Measurements from ENCODE around the gene ZBTB49. TPM values are rescaled to one million over a fixed set of nuclear protein-coding genes. Genes with fewer than 3 reads are reported as not detected.

The ZBTB49 gene
- total RNA-seq, 4 donors from 2014 or later, result 1.7 to 6.3 (median 4.4) TPM

DNA sequence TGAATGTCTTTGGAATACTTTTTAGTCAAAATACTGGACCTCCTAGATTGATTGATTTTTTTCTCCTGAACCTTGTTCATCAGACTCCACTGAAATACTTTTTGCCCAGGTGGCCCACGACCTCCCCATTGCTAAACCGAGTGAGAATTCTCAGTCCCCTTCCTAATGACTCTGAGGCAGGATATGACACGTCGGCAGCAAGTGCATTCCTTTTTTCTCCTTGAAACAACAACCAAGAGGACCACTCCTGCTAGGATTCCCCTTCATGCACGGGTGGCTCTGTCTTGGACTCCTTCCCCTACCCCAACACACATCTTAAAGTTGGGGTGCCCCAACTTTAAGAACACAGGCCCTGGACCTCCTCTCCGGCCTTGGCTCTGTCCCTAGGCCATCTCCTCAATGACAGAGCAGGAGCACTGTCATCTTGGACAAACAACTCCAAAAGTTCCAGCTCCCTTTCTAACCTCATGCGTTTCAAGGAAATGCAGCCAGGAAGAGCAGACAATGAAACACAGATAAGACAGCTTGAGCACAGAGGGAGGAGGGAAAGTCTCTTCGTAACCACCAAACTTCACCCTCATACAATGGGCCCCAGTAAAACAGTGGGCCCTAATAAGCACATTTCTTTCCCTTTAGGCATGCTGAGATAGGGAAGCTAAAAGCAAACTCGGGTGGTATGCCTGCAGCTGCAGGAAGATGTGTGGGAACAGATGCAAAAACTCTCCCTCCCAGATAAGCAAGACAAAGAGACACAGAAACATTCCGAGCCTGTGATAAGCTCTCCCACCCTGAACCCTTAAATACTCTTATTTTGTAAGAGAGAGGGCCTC, 33.9 kb downstream of the ZBTB49 start:
- WGBS, 2 donors, result 49 to 54% methylated on average over 8 to 10 of the region's 10 CpGs
- intact Hi-C loops (cut with DNase I), result no loop called here
- Histone ChIP-seq H3K27ac (no peak overlapping the region), H3K27me3 (no peaks in the 10 kb centered on the region), H3K36me3 (peaks cover 0 to 40% (median 21%) of the 10 kb centered on the region in 3 donors), H3K9me3 (no peaks in the 10 kb centered on the region), H3K4me3 (no peak overlapping the region), H3K4me1 (no peaks in the 10 kb centered on the region)
- no peak for TF ChIP-seq POLR2A (IDR thresholded peaks at IDR 0.05)
- TF ChIP-seq, protein P1, sequence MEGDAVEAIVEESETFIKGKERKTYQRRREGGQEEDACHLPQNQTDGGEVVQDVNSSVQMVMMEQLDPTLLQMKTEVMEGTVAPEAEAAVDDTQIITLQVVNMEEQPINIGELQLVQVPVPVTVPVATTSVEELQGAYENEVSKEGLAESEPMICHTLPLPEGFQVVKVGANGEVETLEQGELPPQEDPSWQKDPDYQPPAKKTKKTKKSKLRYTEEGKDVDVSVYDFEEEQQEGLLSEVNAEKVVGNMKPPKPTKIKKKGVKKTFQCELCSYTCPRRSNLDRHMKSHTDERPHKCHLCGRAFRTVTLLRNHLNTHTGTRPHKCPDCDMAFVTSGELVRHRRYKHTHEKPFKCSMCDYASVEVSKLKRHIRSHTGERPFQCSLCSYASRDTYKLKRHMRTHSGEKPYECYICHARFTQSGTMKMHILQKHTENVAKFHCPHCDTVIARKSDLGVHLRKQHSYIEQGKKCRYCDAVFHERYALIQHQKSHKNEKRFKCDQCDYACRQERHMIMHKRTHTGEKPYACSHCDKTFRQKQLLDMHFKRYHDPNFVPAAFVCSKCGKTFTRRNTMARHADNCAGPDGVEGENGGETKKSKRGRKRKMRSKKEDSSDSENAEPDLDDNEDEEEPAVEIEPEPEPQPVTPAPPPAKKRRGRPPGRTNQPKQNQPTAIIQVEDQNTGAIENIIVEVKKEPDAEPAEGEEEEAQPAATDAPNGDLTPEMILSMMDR (IDR thresholded peaks at IDR 0.05), result no peak
- no peak for DNase-seq

DNA sequence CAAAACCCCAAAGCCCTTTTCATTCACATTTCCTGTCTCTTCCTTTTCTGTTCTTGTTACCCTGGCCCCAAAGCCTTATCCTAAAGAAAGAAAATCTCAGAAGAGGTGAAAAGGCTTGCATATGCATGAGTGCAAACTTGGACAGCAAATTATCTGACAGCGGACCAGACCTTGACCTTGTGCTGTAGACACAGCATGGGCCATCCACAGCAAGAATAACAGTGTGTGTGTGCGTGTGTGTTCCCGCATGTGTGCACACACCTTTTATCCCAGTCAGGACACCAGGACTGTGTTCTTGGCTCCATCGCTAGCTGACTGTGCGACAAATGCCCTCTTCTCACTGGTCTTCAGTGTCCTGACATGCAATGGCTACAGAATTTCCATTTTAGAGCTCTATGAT, 35.3 kb downstream of the ZBTB49 start:
- no peaks in the 10 kb centered on the region for H3K9me3 ChIP-seq
- WGBS, 2 donors, result 89 to 97% methylated on average over 3 to 5 of the region's 5 CpGs
- no peak overlapping the region for H3K4me3 ChIP-seq
- TF ChIP-seq POLR2A (IDR thresholded peaks at IDR 0.05), result no peak
- TF ChIP-seq, protein P1 (IDR thresholded peaks at IDR 0.05), result no peak
- no peaks in the 10 kb centered on the region for H3K4me1 ChIP-seq
- DNase-seq, result no peak
- intact Hi-C loops (cut with DNase I), result no loop called here
- no peaks in the 10 kb centered on the region for H3K27me3 ChIP-seq
- H3K36me3 ChIP-seq, result peaks cover 0 to 26% (median 18%) of the 10 kb centered on the region in 3 donors
- H3K27ac ChIP-seq, result no peak overlapping the region

DNA sequence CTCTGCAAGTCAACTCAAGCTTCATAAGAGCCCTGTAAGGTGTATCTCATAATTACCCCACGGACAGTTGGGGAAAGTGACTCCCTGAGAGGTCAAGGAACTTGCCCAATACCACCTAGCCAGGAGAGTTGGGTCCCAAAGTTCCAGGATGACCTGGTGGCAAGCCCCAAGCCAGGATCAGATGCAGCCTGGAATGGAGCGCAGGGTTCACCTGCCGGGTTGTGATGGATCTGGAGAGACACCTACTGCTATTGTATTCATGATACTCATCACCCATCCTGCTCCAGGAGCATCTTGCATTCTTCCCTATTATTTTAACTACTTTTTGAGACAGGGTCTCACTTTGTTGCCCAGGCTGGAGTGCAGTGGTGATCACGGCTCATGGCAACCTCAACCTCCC, 36.1 kb downstream of the ZBTB49 start:
- H3K4me3 ChIP-seq, result no peak overlapping the region
- H3K36me3 ChIP-seq, result peaks cover 0 to 18% (median 10%) of the 10 kb centered on the region in 3 donors
- DNase-seq, result no peak
- TF ChIP-seq, protein P1 (IDR thresholded peaks at IDR 0.05), result no peak
- TF ChIP-seq POLR2A (IDR thresholded peaks at IDR 0.05), result no peak
- no peak overlapping the region for H3K27ac ChIP-seq
- intact Hi-C loops (cut with DNase I), result no loop called here
- 87 to 91% methylated on average over 3 to 4 of the region's 4 CpGs for WGBS, 2 donors
- H3K27me3 ChIP-seq, result no peaks in the 10 kb centered on the region
- no peaks in the 10 kb centered on the region for H3K9me3 ChIP-seq
- H3K4me1 ChIP-seq, result no peaks in the 10 kb centered on the region

DNA sequence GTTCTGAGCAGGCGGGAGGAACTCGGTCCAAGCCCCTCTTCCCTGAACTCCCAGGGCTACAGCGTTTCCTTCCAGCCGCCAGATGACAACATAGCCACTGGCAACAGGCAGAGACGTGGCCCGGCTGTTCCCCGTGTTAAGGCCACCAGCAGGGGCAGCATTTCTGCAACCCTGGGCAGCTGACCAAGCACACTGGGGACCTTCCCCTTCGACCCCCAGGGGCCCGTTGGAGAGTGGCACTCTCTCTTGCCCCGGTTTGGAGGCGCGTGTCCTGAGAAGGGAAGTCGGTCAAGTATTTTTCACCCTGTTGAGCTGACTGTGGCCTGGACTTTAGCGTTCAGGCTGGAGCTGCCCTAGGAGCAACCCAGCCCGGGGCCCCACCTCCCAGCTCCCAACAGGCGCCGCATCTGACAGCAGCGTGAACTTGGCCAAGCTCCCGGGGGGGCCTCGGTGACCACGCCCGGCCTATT, 37.6 kb downstream of the ZBTB49 start:
- no peak for TF ChIP-seq POLR2A (IDR thresholded peaks at IDR 0.05)
- TF ChIP-seq, protein P1 (IDR thresholded peaks at IDR 0.05), result peak in 1 of 6 experiments; percentile 30
- Histone ChIP-seq H3K27me3 (no peaks in the 10 kb centered on the region), H3K9me3 (no peaks in the 10 kb centered on the region), H3K4me3 (no peak overlapping the region), H3K27ac (no peak overlapping the region), H3K4me1 (no peaks in the 10 kb centered on the region), H3K36me3 (peaks cover 0 to 2% (median 0%) of the 10 kb centered on the region in 3 donors)
- WGBS, 2 donors, result 20 to 40% methylated on average over 3 to 5 of the region's 22 CpGs
- no peak for DNase-seq
- intact Hi-C loops (cut with DNase I), result no loop called here

DNA sequence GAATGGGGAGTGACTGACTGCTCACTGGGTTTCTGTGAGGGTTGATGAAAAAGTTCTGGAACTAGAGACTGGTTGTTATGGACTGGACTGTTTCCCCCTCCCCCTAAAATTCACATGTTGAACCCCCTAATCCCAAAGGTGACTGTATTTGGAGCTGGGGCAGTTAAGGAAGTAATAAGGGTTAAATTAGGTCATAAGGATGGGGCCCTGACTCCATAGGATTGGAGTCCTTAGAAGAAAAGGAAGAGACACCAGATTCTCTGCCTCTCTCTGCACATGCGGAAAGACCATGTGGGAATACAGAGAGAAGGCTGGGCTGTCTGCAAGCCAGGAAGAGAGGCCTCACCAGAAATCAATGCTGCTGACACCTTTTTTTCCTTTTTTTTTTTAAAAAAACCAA, 38.2 kb downstream of the ZBTB49 start:
- no peaks in the 10 kb centered on the region for H3K9me3 ChIP-seq
- no peak overlapping the region for H3K4me3 ChIP-seq
- 92 to 100% methylated on average over 1 of the region's 1 CpG for WGBS, 2 donors
- no peak for DNase-seq
- no peak for TF ChIP-seq POLR2A (IDR thresholded peaks at IDR 0.05)
- TF ChIP-seq, protein P1 (IDR thresholded peaks at IDR 0.05), result no peak
- no peaks in the 10 kb centered on the region for H3K4me1 ChIP-seq
- no peaks in the 10 kb centered on the region for H3K27me3 ChIP-seq
- H3K36me3 ChIP-seq, result no peaks in the 10 kb centered on the region
- intact Hi-C loops (cut with DNase I), result no loop called here
- no peak overlapping the region for H3K27ac ChIP-seq

Measured in esophagus squamous epithelium (tissue), 5 donors.